ENCODE results near the gene SETBP1.
A peak's percentile ranks its signal among the peaks of the same experiment; 100 is the strongest.

Gene SETBP1

DNA sequence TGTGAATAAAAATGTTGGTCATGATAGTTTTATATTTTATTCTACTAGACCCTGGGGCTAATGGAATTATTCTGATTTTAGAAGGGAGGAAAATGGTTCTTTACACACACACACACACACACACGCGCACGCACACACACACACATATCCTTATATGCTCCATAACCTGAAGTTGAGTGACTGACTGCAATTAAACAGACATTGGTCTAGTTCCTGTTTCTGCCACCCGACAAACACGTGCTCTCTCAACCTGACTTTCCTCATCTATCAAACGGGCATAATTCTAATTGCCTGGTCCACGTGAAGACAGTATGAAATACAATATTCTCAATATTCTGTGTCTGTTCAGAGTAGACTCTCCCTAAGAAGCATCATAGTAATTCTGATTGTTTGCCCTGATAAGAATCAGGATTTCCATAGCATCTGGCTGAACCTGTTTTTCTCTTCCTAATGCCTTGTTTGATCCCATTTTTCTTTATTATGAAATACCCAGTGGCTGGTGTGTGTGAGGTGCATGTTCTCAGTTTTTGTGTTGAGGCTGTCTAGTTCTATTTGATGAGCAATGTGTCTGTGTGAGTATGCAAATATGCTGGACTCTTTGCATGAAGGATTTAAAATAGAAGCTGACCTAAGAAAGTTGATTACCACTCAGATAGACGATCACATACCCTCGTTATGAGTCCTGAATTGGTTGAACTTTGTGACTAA, 51.0 kb downstream of the SETBP1 start:
- no peak for DNase-seq (ENCODE audit: low read depth)

DNA sequence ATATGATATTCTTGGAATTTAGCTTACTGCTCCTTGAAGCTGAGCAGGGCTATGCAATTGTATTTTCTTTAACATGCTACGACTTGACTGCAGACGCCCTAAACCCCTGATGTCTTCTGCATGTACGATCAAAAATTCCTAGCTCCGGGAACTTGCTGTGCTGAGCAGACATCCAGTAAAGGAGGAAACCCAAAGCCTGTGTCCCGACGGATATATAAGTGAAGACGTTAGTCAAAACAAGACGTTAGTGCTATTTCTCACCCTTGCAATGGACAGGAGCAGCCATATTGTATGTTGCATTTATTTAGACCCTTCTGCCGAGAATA, 51.5 kb downstream of the SETBP1 start:
- no peak for DNase-seq (ENCODE audit: low read depth)

DNA sequence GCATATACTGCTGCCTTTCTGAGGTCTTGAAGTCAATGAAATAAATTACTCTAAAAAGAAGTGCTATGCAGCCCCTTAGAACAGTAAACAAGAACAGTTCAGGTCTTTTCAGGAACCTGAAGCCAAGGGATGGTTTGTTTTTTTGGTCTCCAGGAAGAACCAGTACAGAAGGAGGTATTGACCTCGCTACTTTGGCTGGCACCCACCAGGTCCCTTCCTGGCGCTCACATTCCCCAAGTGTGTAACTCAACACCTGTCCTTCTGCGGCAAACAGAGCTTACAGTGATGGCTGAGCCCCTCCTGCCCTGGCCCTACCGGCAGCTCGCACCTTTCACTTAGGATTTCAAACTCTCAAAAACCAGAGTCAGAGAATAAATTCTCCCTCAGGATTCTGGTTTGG, 51.9 kb downstream of the SETBP1 start:
- DNase-seq (ENCODE audit: low read depth), result no peak

DNA sequence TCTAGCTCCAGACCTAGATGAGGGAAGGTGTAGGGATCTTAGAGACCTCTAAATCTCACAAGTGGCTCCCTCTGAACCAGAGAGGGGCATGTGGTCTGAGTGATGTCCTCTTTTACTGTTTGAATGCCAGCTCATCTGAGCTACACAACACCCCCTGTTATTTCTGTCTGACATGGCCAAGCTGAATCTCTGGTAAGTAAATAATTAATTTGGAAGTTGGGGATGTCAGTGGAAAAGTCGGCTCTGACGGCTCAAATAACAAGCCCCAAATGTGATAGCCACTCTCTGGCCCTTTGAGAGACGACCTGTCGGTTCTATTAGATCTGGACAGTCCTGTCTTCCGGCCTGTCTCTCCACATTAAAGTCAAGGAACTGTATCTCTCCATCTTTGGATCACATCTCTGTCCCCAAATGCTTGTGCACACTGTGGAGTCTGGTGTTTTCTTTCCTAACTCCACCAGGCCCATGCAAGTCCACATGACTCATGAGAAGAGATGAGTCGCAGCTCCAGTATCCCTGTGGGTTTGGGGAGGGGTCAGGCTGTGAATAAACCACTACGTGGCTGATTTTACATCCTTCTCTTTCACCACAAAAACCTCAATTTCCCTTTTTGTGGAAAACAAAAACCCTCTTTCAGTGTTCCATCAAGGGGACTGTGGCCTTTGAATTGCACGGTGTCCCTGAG, 52.5 kb downstream of the SETBP1 start:
- peak; percentile 19 for DNase-seq (ENCODE audit: low read depth)

DNA sequence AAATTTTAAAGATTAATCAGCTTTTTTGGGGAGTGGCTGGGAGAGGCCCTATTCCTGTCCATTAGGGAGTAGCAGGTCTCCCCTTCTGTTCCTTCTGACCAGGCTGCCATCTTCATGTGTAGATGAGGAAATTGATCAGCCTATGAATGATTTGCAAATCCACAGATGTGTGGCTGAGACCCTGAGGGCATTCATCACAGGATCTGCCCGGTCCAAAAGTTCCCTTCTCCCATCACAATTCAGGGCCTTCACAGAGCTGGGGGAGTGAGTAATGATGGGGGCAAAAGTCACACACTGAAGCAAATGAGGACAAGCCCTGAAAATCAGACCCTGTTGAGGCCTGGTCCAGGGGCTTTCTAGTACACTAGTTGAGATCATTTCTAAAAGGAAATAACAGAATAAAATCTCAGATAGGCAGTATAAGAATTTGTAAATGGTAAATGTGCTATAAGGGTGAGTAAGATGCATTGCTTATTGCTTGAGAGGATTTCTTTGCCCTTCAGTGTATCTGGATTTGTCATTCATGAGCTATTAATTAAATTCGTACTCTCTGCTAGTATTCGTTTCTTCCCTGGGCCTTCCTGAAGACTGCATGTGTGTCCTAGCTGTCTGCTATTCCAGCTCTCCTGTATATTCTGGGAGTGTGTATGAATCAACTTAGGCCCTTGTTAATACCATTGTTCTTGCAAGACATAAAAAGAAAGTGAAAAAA, 53.2 kb downstream of the SETBP1 start:
- no peak for DNase-seq (ENCODE audit: low read depth)

DNA sequence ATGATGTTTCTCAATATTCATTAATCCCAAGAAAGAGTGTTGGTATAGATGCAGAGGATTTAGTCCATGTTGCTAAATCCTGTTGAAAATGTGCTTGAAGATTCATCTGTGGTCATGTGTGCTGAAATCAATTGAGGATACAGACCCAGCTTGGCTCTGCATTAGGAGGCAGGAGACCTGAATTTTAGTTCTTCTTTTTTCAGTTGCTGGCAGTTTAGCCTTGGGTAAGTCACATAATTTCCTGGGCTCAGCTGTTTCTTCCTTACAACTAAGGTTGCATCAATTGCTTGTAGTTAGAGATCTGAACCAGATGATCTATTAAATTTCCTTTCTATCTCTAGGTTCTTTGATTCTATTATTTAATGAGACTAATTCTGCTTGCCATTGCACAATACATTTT, 54.4 kb downstream of the SETBP1 start:
- DNase-seq (ENCODE audit: low read depth), result no peak

DNA sequence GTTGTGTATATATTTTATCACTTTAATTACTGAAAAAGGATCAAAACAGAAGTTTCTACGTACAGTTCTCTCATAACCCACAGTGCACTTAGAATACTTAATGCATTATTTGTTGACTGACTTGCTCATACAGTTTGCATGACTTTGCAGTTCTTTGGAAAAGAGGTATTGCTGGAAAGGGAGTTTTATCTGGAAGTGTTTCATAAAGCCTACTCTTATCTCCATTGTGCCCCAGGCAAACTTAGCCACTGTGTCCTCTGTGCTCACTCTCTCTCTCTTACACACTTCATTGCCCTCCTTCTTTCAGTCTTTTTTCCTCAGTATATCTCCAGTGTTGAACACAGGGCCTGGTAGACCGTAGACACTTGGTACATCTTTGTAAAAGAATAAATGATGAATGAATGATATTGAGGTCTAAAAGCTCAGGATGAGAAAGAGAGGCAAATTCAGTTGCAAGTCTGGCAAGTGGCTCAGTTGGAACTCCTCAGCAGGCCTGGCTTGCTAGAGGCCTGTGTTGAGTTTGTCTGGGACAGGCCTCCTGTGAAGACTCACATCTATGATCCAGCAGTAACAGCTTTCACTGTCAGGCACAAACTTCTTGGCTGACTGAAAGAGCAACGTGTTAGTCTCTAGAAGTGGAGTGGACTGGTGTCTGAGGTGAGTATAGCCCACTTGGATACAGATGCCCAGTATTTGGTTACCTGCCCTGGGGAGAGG, 56.1 kb downstream of the SETBP1 start:
- DNase-seq (ENCODE audit: low read depth), result no peak

DNA sequence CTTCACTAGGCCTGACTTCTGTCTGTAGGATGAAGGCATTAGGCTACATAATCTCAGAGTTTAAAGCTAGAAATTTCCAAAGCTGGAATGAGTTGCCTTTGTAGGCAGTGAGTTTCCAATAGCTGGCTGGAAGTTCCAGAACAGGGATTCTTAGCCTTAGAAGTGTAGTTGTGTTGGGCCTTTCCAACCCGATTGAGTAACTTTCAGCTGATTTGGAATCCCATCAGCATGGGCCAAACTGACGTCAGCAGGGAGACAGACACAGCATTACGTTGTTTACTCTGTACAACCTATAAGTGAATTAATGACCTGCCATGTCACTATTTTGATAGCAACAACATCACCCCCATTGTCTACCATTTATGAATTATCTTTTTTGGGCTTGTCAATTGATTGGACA, 56.9 kb downstream of the SETBP1 start:
- no peak for DNase-seq (ENCODE audit: low read depth)

DNA sequence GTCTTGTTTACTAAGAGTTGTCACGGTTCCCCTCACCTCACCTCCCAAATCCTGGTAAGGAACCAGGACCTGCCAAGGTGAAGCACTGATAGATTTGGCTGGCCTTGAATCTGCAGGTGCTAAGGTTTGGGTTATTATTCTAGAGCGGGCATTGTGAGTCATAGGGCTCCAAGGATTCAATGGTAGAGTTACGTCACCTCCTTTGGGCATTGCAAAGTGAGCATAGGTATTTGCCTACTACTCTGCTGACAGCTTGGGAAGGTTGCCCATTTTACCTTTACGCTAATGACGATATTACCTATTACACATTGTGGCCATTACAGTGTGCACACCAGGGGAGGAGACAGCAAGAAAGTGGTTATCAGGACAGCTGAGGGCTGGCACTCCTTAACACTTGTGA, 59.3 kb downstream of the SETBP1 start:
- DNase-seq (ENCODE audit: low read depth), result no peak

DNA sequence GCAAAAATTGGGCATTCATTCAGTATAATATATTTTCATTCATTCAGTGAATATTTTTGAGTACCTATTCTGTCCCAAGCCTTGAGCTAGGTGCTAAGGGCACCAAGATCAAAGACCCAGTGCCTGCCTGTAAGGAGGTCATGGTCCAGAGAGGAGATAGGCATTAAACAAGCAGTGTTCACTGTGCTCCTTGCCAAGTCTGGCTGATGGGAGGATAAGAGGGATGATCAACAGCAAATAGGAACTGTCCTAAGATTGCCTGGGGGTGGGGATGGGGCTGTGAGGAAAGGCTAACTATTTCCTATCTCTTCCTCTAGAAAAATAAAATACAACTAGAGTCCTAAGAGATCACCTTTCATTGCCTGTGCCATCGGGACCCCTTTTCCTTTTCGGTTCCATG, 60.4 kb downstream of the SETBP1 start:
- no peak for DNase-seq (ENCODE audit: low read depth)

DNA sequence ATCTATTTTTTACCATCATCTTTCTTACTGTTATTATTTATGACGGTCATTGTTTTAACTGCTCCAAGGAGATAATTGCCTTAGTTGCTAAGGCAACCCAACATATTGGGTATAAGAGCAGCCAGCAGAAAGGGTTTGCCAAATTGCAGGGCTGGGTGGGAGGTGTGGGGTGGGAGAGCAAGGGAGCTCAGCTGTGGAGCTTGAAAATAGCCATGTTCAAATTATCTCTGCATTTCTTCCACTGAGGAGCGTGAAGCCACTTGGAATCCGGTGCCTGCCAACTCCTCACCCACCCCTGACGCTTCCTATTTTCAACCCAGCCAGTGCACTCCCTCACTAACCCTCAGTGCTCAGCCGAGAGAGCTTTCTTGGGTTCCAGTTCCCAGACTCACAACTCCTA, 60.8 kb downstream of the SETBP1 start:
- no peak for DNase-seq (ENCODE audit: low read depth)

DNA sequence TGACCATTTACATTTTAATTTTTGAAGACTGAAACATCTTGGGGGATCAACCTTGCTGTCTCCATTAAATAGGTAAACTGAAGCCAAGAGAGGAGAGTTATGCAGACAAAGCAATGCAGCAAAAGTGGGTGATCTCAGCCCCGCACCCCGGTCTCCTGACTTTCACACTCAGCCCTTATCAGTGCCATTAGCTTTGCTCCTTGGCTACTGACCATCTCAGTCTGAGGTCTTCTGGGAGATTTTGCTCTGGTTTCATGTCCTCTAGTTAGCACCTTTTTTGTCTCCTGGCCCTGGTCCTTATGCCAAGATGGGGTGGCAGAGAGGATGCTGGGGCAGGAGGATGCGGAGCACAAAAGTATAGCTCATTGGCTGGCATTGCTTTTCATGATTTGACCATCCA, 61.4 kb downstream of the SETBP1 start:
- DNase-seq (ENCODE audit: low read depth), result no peak

DNA sequence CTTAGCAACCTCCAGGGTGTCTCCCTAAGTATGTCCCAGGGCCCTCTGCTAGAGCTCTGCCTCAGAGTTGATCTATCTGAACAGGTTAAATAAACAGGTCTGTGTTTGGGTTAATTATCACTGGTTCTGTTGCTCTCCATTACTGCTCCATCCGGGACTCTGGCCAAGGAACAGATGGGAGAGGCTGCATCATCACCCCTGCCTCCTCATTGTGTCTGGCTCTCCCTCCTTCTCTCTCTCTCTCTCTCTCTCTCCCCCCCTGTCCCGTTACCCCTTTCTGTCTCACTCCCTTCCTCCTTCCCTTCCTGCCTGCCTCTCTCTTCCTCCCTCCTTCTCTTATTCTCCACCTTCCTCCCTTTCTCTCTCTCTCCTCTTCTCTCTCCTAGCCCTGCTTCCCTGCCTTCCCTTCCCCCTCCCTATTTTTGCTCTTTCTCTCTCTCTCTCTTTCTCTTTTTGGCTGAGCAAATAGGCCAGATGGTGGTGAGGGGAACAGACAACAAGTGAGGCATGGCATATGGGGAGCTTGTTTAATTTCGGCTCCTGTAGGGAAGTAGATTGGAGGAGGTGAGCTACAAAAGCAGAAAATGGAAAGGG, 62.1 kb downstream of the SETBP1 start:
- no peak for DNase-seq (ENCODE audit: low read depth)

DNA sequence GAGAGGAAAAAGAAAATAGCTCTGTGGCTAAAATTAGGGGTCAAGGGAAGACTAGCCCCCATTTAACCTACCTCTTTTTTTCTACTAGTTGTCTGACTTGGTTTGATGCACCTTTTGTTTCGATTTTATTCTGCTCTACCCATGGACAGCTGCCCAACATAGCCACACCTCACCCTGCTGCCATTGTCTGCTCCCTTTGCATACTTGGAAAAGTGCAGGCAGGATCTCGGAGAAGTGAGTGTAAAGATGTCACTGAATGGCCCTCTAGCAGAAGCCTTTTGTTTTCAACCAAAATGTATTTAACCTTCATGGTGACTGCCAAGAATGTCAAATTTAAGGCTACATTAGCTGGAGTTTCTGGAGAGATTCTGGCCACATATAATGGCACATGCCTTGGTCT, 62.9 kb downstream of the SETBP1 start:
- no peak for DNase-seq (ENCODE audit: low read depth)

DNA sequence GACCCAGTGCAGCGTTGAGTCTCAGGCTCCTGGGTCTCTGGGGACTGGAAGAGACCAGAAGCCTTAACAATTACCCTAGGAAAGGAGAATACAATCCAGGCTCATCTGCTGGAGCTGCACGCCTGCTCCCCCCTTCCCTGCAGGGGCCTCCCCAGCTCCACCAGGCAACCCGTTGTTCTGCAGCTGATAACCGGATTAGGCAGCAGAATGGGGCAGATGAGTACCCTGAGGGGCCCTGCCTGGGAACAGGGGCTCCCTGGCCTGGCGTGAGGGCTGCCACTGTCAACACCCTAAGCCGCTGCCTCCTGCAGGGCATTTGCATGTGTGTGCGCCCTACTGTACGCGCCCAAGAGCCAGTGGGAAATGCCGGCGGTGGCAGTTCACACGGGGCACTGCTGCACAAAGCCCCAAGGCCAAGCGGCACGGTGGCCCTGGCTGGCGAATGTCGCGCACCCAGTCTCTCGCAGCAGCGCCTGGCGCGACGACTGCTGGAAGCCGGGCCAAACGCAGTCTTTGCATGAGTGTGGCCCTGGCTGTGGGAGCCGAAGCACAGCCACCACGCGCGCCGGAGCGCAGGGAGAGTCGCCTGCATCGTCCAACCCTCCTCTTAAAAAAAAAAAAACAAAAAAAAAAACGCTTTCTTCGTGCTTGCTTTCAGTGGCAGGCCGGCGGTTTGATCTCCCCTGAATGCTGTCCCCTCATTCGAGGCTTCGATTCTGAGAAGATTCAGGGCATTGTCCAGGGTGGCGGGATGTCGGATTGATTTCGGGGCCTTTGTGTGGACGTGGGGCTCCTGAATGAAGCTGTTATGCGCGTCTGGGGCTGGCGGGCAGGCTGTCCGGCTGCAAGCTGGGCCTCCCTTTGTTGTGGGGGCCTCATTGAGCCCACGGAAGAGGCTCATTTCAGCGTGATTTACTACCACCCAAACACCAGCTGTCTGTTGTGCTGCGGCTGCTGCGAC, 63.8 kb downstream of the SETBP1 start:
- DNase-seq (ENCODE audit: low read depth), result no peak

DNA sequence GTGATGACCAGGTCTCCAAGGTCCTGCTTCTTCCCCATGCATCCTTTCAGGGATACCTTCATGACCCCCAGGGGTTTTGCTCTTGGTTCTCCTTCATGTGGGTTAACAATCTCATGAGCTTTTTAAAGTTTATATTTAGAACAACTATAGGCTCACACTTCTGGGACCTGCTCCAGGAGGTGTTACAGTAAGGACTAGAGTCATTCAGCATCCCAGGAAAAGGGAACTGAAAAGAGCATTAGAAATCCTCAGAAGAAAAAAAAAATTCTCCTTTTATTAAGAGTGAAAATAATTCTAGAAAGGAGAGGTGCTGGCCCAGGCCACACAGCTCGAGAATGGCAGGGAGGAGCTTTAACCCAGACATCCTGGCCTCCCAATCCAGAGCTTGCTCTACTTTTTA, 66.5 kb downstream of the SETBP1 start:
- DNase-seq (ENCODE audit: low read depth), result no peak

DNA sequence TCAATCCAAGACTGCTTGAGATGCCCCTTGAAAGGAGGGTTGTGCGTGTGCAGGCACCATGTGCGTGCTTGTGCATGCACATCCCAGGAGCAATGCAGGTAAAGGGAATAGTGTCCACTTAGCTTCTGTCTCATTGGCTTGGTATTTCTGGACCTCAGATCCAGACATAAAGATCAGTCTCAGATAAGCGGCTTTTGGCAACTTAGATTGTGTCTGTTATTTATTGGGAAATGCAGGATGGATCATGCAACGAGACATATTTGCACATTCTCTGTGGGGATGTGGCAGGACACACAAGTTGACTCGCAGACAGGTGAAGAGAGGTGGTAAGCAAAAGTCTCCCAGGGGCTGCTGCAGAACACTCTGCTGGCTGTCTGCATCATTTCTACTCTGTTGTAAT, 67.9 kb downstream of the SETBP1 start:
- DNase-seq (ENCODE audit: low read depth), result no peak

DNA sequence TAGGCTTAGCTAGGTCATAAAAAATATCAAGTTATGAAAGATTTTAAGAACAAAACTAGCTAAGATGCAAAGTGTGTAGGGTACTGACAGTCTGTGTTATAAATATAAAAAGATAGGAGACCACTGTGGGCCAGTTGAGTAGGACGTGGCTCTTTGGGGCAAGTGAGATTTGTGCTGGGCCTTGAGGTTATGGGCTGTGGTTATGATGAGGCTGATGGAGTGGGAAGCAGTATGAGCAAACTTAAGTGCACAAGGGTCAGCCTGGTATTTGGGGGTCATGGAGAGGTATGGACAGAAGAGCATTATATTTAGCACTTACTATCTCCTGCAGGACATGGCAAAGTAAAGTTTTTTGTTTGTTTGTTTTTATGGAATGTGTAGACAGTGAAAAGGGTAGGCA, 70.1 kb downstream of the SETBP1 start:
- no peak for DNase-seq (ENCODE audit: low read depth)

DNA sequence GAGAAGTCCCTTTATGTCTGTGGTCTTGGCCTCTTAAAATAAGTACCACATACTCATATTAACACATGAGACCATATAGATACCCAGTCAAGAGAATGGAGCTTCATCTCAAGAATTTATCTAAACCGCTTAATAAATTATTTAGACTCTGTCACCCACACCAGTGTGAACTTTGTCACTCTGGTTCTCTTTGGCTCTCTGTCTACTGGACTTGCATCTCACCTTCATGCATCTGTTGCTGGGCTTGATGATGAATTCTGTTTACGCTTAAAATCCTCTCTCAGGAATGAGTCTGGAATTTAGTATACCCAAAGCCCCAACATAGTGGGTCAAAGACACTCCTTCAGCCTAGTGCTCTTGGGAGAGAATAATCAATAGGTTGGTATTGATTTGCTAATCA, 73.9 kb downstream of the SETBP1 start:
- DNase-seq (ENCODE audit: low read depth), result no peak

DNA sequence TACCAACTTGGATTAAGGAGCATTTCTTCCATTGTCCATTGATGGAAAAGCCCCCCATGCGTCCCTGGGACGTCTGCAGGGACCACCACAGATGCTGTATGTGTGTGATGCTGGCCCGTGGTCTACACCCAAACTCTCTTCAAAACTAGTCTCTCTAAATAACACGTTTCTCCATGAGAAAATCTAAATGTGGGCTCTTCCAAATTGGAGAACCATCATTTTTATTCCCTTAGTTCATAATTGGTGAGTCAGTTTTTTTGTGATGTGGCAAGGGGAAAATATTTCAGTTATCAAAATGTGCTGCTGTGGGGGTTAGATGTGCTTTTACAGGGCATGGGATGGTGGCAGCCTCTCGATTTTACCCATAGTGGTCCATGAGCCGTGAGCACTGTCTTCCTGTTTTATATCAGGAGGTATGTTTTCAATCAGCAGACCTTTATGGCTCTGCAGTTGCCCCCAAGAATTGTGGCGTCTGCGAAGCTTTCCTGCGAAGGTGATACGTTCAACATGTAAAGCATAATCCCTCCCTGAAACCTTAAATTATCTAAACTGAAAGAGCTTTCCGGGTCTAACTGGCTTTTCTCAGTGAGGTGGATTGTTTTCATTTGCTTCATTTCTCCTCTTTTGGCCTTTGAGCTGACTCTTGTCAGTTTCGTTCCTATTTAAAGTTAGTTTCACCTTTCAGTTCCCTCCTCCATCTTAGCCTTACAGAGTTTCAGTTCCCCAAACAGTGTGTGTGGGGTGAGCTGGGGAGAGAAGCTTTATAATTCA, 78.4 kb downstream of the SETBP1 start:
- peak; percentile 37 for DNase-seq (ENCODE audit: low read depth)

DNA sequence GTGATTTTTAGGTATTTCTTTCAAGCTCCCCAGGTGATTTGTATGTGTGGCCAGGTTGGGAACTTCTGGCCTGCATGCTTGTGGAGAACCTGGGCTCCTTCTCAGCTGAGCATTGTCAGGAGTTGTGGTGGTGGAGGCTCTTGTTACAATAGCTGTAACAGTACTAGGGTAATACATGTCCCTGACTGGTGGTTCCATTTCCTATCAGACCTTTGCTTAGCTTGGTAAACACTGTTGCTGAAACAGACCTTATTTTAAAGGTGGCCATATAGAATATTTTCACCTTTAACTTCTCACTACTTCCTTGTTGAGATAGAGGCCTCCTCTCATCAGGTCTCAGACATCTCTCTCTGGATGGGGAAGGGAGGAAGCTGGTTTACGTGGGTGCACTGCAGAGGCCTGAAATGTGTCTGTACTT, 79.2 kb downstream of the SETBP1 start:
- DNase-seq (ENCODE audit: low read depth), result no peak

Data from stimulated activated CD8-positive, alpha-beta memory T cell treated with anti-CD3 and anti-CD28 coated beads, Interleukin-4, amount 100 ng/mL, for 24 hours (primary cell).